ENCODE results near the gene FBXO38. TPM values are rescaled to one million over a fixed set of nuclear protein-coding genes. Genes with fewer than 3 reads are reported as not detected.
"Not testable (repeated sequence)": the region's sequence is repeated elsewhere in the genome, so short reads cannot be mapped to it uniquely, and the experiment has no call there.

FBXO38 gene
- polyA plus RNA-seq, 10 donors, result 19.7 to 32.4 (median 25.9) TPM

GRCh38 chr5:148426514-148426913 lies 42.8 kb downstream of the FBXO38 start:
- no peak for DNase-seq

GRCh38 chr5:148427370-148428042 lies 43.7 kb downstream of the FBXO38 start:
- no peak for DNase-seq

- DNase-seq, result no peak
Measured at GRCh38 chr5:148428848-148429247, 45.1 kb downstream of the FBXO38 start.

- DNase-seq, result no peak
Measured at GRCh38 chr5:148433826-148434225, 50.1 kb downstream of the FBXO38 start.

- DNase-seq, result no peak
Measured at GRCh38 chr5:148436029-148436428, 52.3 kb downstream of the FBXO38 start.

GRCh38 chr5:148437249-148437648 lies 53.5 kb downstream of the FBXO38 start:
- no peak for DNase-seq

- DNase-seq, result no peak
Measured at GRCh38 chr5:148438933-148439332, 55.2 kb downstream of the FBXO38 start.

- no peak for DNase-seq
Measured at GRCh38 chr5:148443241-148443640, 59.5 kb downstream of the FBXO38 start.

GRCh38 chr5:148443998-148444397 lies 60.2 kb downstream of the FBXO38 start:
- peak; percentile 62 to 76 (median 63) for DNase-seq

- DNase-seq, result no peak
Measured at GRCh38 chr5:148445578-148445977, 61.8 kb downstream of the FBXO38 start.

GRCh38 chr5:148446611-148447010 lies 62.9 kb downstream of the FBXO38 start:
- no peak for DNase-seq

- peak in 1 of 3 donors; percentile 32 for DNase-seq
Measured at GRCh38 chr5:148452499-148453193, 68.9 kb downstream of the FBXO38 start.

- no peak for DNase-seq
Measured at GRCh38 chr5:148454576-148454975, 70.8 kb downstream of the FBXO38 start.

- no peak for DNase-seq
Measured at GRCh38 chr5:148455185-148455584, 71.4 kb downstream of the FBXO38 start.

- DNase-seq, result no peak
Measured at GRCh38 chr5:148457183-148457620, 73.4 kb downstream of the FBXO38 start.

- DNase-seq, result no peak
Measured at GRCh38 chr5:148458036-148458888, 74.5 kb downstream of the FBXO38 start.

GRCh38 chr5:148459669-148460068 lies 75.9 kb downstream of the FBXO38 start:
- no peak for DNase-seq

GRCh38 chr5:148465381-148466235 lies 81.8 kb downstream of the FBXO38 start:
- no peak for DNase-seq

GRCh38 chr5:148466236-148466580 lies 82.5 kb downstream of the FBXO38 start:
- no peak for DNase-seq

GRCh38 chr5:148467958-148468357 lies 84.2 kb downstream of the FBXO38 start:
- DNase-seq, result no peak

- DNase-seq, result not testable (repeated sequence)
Measured at GRCh38 chr5:148468746-148469145, 85.0 kb downstream of the FBXO38 start.

- no peak for DNase-seq
Measured at GRCh38 chr5:148469501-148469935, 85.8 kb downstream of the FBXO38 start.
